Panc1 (cell line): ENCODE measurements around the gene ARID5A. TPM values are rescaled to one million over a fixed set of nuclear protein-coding genes. Genes with fewer than 3 reads are reported as not detected.
A peak's percentile ranks its signal among the peaks of the same experiment; 100 is the strongest.

ENCODE experiments used
- ATAC-seq: fragments of 200-7000 bp; cut with Tn5 transposase; 2 replicates; pipeline ENCODE4 v1.9.1; 2020; ENCODE audit warnings: mild to moderate bottlenecking, moderate library complexity
- BruUV-seq: library from RNA; stranded (reverse); fragments of 400-500 nt; replicated peaks from 2 replicates; lab custom pipeline; 2021; lab: Mats Ljungman, UMichigan
- CTCF ChIA-PET: fragments of 300-600 bp; sonication (Branson Sonifier 250); formaldehyde crosslinking; loops from one replicate; lab custom pipeline; 2022; ENCODE audit warnings: antibody characterized with exemption; lab: Charles Lee
- POLR2A ChIA-PET: fragments of 300-600 bp; sonication (Branson Sonifier 250); formaldehyde crosslinking; loops from one replicate; lab custom pipeline; 2022; ENCODE audit warnings: antibody characterized with exemption; lab: Charles Lee
- DNase-seq: peaks from one replicate; pipeline ENCODE4 v3.0.0-alpha.2; 2010; ENCODE audit warnings: low read depth, low spot score
- H3K27ac ChIP-seq: 2 replicates; pipeline ENCODE4 v1.5.1; 2011; ENCODE audit warnings: mild to moderate bottlenecking, low read length, inconsistent platforms
- H3K27me3 ChIP-seq: fragments of 200-500 bp; sonication (Bioruptor generic); 2 replicates; pipeline ENCODE4 v1.6.0; 2014; ENCODE audit warnings: low read length, inconsistent platforms; ENCODE audit not compliant: control insufficient read depth, insufficient read depth
- H3K36me3 ChIP-seq: fragments of 200-500 bp; sonication (Bioruptor generic); 2 replicates; pipeline ENCODE4 v1.5.1; 2014; ENCODE audit warnings: inconsistent platforms, mild to moderate bottlenecking, low read length, moderate library complexity; ENCODE audit not compliant: control insufficient read depth, insufficient read depth
- H3K4me1 ChIP-seq: 2 replicates; pipeline ENCODE4 v1.5.1; 2011; ENCODE audit warnings: inconsistent platforms, mild to moderate bottlenecking, low read length, moderate library complexity; ENCODE audit not compliant: control insufficient read depth, insufficient read depth
- H3K4me3 ChIP-seq, 2 experiments: 2 replicates each; pipeline ENCODE4 v1.5.1; 2011 to 2012; ENCODE audit warnings: low read depth in 2 of 2, low read length in 2 of 2, mild to moderate bottlenecking in 2 of 2, inconsistent platforms in 1 of 2, moderate library complexity in 1 of 2
- H3K9me3 ChIP-seq: fragments of 200-500 bp; sonication (Bioruptor generic); 2 replicates; pipeline ENCODE4 v1.5.1; 2014; ENCODE audit warnings: low read depth, mild to moderate bottlenecking, inconsistent platforms, low read length, moderate library complexity; ENCODE audit not compliant: control insufficient read depth, insufficient read depth
- CTCF ChIP-seq: fragments of 450-650 bp; IDR thresholded peaks from 2 replicates; pipeline ENCODE4 v1.5.1; 2017; ENCODE audit warnings: mild to moderate bottlenecking
- POLR2AphosphoS5 ChIP-seq: IDR thresholded peaks from 2 replicates; pipeline ENCODE4 v1.6.1; 2012; ENCODE audit warnings: mild to moderate bottlenecking, low read depth, low read length, moderate library complexity
- REST ChIP-seq, 2 experiments: IDR thresholded peaks; 2 replicates each; pipeline ENCODE4 v1.6.1; 2011 to 2012; ENCODE audit warnings: low read depth in 2 of 2, control low read depth in 1 of 2, low read length in 1 of 2, mild to moderate bottlenecking in 1 of 2, moderate library complexity in 1 of 2; ENCODE audit not compliant: insufficient read depth in 1 of 2
- SIN3A ChIP-seq: IDR thresholded peaks from 2 replicates; pipeline ENCODE4 v1.6.1; 2012; ENCODE audit warnings: low read depth, mild to moderate bottlenecking, low read length, moderate library complexity, borderline replicate concordance; ENCODE audit not compliant: insufficient read depth
- TCF7L2 ChIP-seq: IDR thresholded peaks from 2 replicates; pipeline ENCODE4 v1.6.1; 2011; ENCODE audit warnings: mild to moderate bottlenecking, low read depth, low read length, inconsistent platforms
- in situ Hi-C: cut with HindIII; loops from 2 replicates; pipeline ENCODE4 v1.10.0; 2016; ENCODE audit warnings: low sequenced_read_pairs, low pct_unique_long_range_greater_than_20kb
- intact Hi-C: fragments of 100-400 bp; cut with micrococcal nuclease; formaldehyde crosslinking; loops from one replicate; pipeline ENCODE4 v1.10.0; 2022; ENCODE audit not compliant: unreplicated experiment
- total RNA-seq: library from RNA; stranded (reverse); gene quantifications from one replicate; pipeline ENCODE4 v1.2.1, GENCODE V29; 2021; ENCODE audit not compliant: unreplicated experiment

ARID5A gene
- total RNA-seq, 1 experiment from 2014 or later = 19.3 TPM

- no peaks in the 10 kb centered on the region for H3K36me3 ChIP-seq
- no TSS peak for BruUV-seq
- CTCF ChIA-PET = interaction anchor here (0.7 to 3.3 kb wide), 9 partner anchors 16 to 318 kb away, joined by 3 to 38 read pairs (median 4); no protein-coding TSS in a partner anchor
- no peak overlapping the region for H3K4me3 ChIP-seq
- ATAC-seq = peak; percentile 87
- no peaks in the 10 kb centered on the region for H3K9me3 ChIP-seq
- intact Hi-C loops = loop anchor here (1.0 to 10.0 kb wide), 3 partner anchors 38 to 144 kb away; no protein-coding TSS in a partner anchor
- POLR2A ChIA-PET = interaction anchor here (0.5 kb wide), 1 partner anchor 99 kb away, joined by 3 read pairs; no protein-coding TSS in a partner anchor
- TF ChIP-seq SIN3A = no peak
- TF ChIP-seq REST (IDR thresholded peaks at IDR 0.05; ENCODE audit: insufficient read depth in 1 of 2, low read depth in 2 of 2, low read length in 1 of 2) = peak in 1 of 2 experiments; percentile 59; a peak in 1 of 4 replicates
- no peak for TF ChIP-seq POLR2AphosphoS5
- no peak for TF ChIP-seq TCF7L2
- TF ChIP-seq CTCF = peak; percentile 98
- in situ Hi-C loops = no loop called here
- peaks cover 42% of the 10 kb centered on the region for H3K4me1 ChIP-seq
- H3K27ac ChIP-seq = peak overlapping the region; percentile 61
- H3K27me3 ChIP-seq = no peaks in the 10 kb centered on the region
- DNase-seq = no peak
These were observed 27.3 kb upstream of the ARID5A start for GRCh38 chr2:96509114-96509846.

GRCh38 chr2:96509847-96510230, 26.7 kb upstream of the ARID5A start:
- ChIA-PET CTCF (interaction anchor here (0.8 to 3.3 kb wide), 7 partner anchors 16 to 189 kb away, joined by 3 to 38 read pairs (median 5); no protein-coding TSS in a partner anchor), POLR2A (no interaction called here)
- no peaks in the 10 kb centered on the region for H3K36me3 ChIP-seq
- no peaks in the 10 kb centered on the region for H3K9me3 ChIP-seq
- peaks cover 40% of the 10 kb centered on the region for H3K4me1 ChIP-seq
- TF ChIP-seq SIN3A (no peak), CTCF (no peak), REST (IDR thresholded peaks at IDR 0.05; ENCODE audit: insufficient read depth in 1 of 2, low read depth in 2 of 2, low read length in 1 of 2) (no peak), POLR2AphosphoS5 (no peak), TCF7L2 (no peak)
- H3K4me3 ChIP-seq = no peak overlapping the region
- BruUV-seq = no TSS peak
- DNase-seq (no peak), ATAC-seq (no peak)
- no peaks in the 10 kb centered on the region for H3K27me3 ChIP-seq
- no peak overlapping the region for H3K27ac ChIP-seq
- intact Hi-C loops (loop anchor here (1.0 to 10.0 kb wide), 3 partner anchors 39 to 145 kb away; no protein-coding TSS in a partner anchor), in situ Hi-C loops (no loop called here)
